Ovary (tissue), 3 donors: ENCODE results near the gene SYNPO2.

Source experiments
- EP300 ChIP-seq: sonication (generic); formaldehyde crosslinking; IDR thresholded peaks from one replicate; pipeline ENCODE4 v1.6.1; 2017; ENCODE audit warnings: antibody characterized with exemption
- POLR2A ChIP-seq: fragments of 450-650 bp; IDR thresholded peaks from one replicate; pipeline ENCODE4 v1.6.1; 2017; ENCODE audit warnings: antibody characterized with exemption, mild to moderate bottlenecking, moderate library complexity
- TF ChIP-seq, protein P1 (sequence below), 3 donors: fragments of 450-650 bp in 2 of 3; fragments of 200-600 bp in 1 of 3; IDR thresholded peaks; one replicate each; pipeline versions ENCODE4 v1.5.1 to v1.8.0; 2016 to 2022; ENCODE audit warnings: antibody characterized with exemption in 3 of 3, mild to moderate bottlenecking in 1 of 3
- donor health status: DM: no; HTN: no; CAD: no.

DNA sequence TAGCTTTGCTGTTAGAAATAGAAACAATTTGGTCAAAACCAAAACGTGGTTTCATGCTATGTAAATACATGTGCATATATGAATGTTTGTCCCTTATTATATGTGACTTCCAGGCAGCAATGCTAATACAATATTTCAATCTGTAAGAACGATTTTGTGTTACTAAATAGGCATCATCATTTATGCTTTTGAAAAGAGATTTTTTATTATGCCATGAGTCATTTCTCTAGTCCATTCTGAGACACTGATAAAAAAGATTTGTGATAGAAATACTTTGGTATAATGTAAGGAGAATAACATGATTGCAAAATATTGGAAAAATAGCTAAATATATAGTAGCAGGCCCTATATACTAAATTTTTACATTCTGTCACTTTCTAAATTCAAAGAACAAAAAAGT, 28.9 kb downstream of the SYNPO2 start:
- TF ChIP-seq POLR2A (no peak), EP300 (no peak)
- TF ChIP-seq, protein P1, sequence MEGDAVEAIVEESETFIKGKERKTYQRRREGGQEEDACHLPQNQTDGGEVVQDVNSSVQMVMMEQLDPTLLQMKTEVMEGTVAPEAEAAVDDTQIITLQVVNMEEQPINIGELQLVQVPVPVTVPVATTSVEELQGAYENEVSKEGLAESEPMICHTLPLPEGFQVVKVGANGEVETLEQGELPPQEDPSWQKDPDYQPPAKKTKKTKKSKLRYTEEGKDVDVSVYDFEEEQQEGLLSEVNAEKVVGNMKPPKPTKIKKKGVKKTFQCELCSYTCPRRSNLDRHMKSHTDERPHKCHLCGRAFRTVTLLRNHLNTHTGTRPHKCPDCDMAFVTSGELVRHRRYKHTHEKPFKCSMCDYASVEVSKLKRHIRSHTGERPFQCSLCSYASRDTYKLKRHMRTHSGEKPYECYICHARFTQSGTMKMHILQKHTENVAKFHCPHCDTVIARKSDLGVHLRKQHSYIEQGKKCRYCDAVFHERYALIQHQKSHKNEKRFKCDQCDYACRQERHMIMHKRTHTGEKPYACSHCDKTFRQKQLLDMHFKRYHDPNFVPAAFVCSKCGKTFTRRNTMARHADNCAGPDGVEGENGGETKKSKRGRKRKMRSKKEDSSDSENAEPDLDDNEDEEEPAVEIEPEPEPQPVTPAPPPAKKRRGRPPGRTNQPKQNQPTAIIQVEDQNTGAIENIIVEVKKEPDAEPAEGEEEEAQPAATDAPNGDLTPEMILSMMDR (IDR thresholded peaks at IDR 0.05) = no peak
